ENCODE measurements around the gene DMRT3.

The DMRT3 gene

GRCh38 chr9:976258-976942 lies at the start of gene DMRT3:
Gene DMRT3, plus strand, starts transcription at chr9:976655. Its CDS starts 347 bp downstream, at chr9:977002.
- no peak for DNase-seq

- DNase-seq = no peak
These were observed 49.5 kb upstream of the DMRT3 start for GRCh38 chr9:926976-927375.

- DNase-seq = no peak
These were observed 48.0 kb upstream of the DMRT3 start for GRCh38 chr9:928363-929042.

GRCh38 chr9:929719-930118 lies 46.7 kb upstream of the DMRT3 start:
- DNase-seq = no peak

- no peak for DNase-seq
These were observed 43.1 kb upstream of the DMRT3 start for GRCh38 chr9:933356-933755.

- no peak for DNase-seq
These were observed 41.0 kb upstream of the DMRT3 start for GRCh38 chr9:935348-935965.

GRCh38 chr9:942805-943580 lies 33.5 kb upstream of the DMRT3 start:
- no peak for DNase-seq

- no peak for DNase-seq
These were observed 28.5 kb upstream of the DMRT3 start for GRCh38 chr9:947985-948384.

- no peak for DNase-seq
These were observed 28.0 kb upstream of the DMRT3 start for GRCh38 chr9:948497-948896.

- no peak for DNase-seq
These were observed 26.3 kb upstream of the DMRT3 start for GRCh38 chr9:950139-950538.

GRCh38 chr9:952546-952945 lies 23.9 kb upstream of the DMRT3 start:
- DNase-seq = no peak

- DNase-seq = no peak
These were observed 17.4 kb upstream of the DMRT3 start for GRCh38 chr9:959105-959504.

GRCh38 chr9:959914-960313 lies 16.5 kb upstream of the DMRT3 start:
- DNase-seq = no peak

GRCh38 chr9:962023-962422 lies 14.4 kb upstream of the DMRT3 start:
- DNase-seq = no peak

- no peak for DNase-seq
These were observed 11.0 kb upstream of the DMRT3 start for GRCh38 chr9:965497-965896.

- no peak for DNase-seq
These were observed 9.6 kb upstream of the DMRT3 start for GRCh38 chr9:966870-967269.

GRCh38 chr9:967436-967835 lies 9.0 kb upstream of the DMRT3 start:
- no peak for DNase-seq

- no peak for DNase-seq
These were observed 8.4 kb upstream of the DMRT3 start for GRCh38 chr9:967903-968641.

- no peak for DNase-seq
These were observed 6.9 kb upstream of the DMRT3 start for GRCh38 chr9:969310-970150.

GRCh38 chr9:970151-970996 lies 6.1 kb upstream of the DMRT3 start:
- no peak for DNase-seq
